Upper lobe of left lung (tissue), 6 donors: Measurements from ENCODE around the gene ANKS1B. TPM values are rescaled to one million over a fixed set of nuclear protein-coding genes. Genes with fewer than 3 reads are reported as not detected.

Source experiments
- ATAC-seq, 2 donors: fragments of 200-7000 bp; cut with Tn5 transposase; one replicate each; pipeline ENCODE4 v1.9.1; 2022; ENCODE audit warnings: mild to moderate bottlenecking in 2 of 2, moderate library complexity in 2 of 2; ENCODE audit not compliant: low FRiP score in 2 of 2
- DNase-seq, 2 donors: peaks; one replicate each; pipeline ENCODE4 v3.0.0-alpha.2; 2019 to 2020
- H3K27ac ChIP-seq, 4 donors: fragments of 200-600 bp; sonication (generic); one replicate each; pipeline ENCODE4 v1.5.1; 2016 to 2019
- H3K27me3 ChIP-seq, 4 donors: fragments of 200-600 bp; sonication (generic); one replicate each; pipeline ENCODE4 v1.5.1; 2017 to 2019
- H3K36me3 ChIP-seq, 4 donors: fragments of 200-600 bp; sonication (generic); one replicate each; pipeline ENCODE4 v1.5.1; 2016 to 2019
- H3K4me1 ChIP-seq, 4 donors: fragments of 200-600 bp; sonication (generic); one replicate each; pipeline ENCODE4 v1.5.1; 2018 to 2019
- H3K4me3 ChIP-seq, 4 donors: fragments of 200-600 bp; sonication (generic); one replicate each; pipeline ENCODE4 v1.5.1; 2017 to 2019; ENCODE audit warnings: mild to moderate bottlenecking in 2 of 4, moderate library complexity in 1 of 4
- H3K9me3 ChIP-seq, 4 donors: fragments of 200-600 bp; sonication (generic); one replicate each; pipeline ENCODE4 v1.5.1; 2018 to 2019
- CTCF ChIP-seq, 6 experiments: fragments of 450-650 bp in 4 of 6; fragments of 200-600 bp in 2 of 6; sonication (generic) in 2 of 6; IDR thresholded peaks; one replicate each; pipeline ENCODE4 v1.5.1; 2016 to 2019; ENCODE audit warnings: antibody characterized with exemption in 6 of 6
- EP300 ChIP-seq, 4 donors: sonication (generic); formaldehyde crosslinking; IDR thresholded peaks; one replicate each; pipeline ENCODE4 v1.5.1; 2017; ENCODE audit warnings: antibody characterized with exemption in 4 of 4, control low read depth in 2 of 4
- POLR2A ChIP-seq, 4 donors: fragments of 450-650 bp; IDR thresholded peaks; one replicate each; pipeline ENCODE4 v1.5.1; 2016 to 2017; ENCODE audit warnings: antibody characterized with exemption in 4 of 4, mild to moderate bottlenecking in 2 of 4
- POLR2AphosphoS5 ChIP-seq, 2 donors: sonication (generic); formaldehyde crosslinking; IDR thresholded peaks; one replicate each; pipeline ENCODE4 v1.5.1; 2017; ENCODE audit warnings: antibody characterized with exemption in 2 of 2
- WGBS, 2 donors: methylation state at CpG; one replicate each; pipeline ENCODE4 v1.1.5; 2017 to 2018; 5-methylcytosine and 5-hydroxymethylcytosine counted together
- total RNA-seq, 6 donors: library from RNA; depleted of rRNA in 4 of 6; stranded (reverse); fragments of >200 nt in 4 of 6; gene quantifications; one replicate each; pipeline versions ENCODE4 v1.1.0 to v1.2.1, GENCODE V29; 2016 to 2021
- donor health status: DM: no; HTN: no; CAD: no; lungs with moderate emphysema.
- donor health status: DM: no; HTN: yes; CAD: no; lungs with severe emphysema.

Gene ANKS1B
- total RNA-seq, 6 donors from 2014 or later, result 5.1 to 23.7 (median 7.2) TPM

- no peaks in the 10 kb centered on the region for H3K4me1 ChIP-seq
- no peak overlapping the region for H3K4me3 ChIP-seq
- H3K27me3 ChIP-seq, result no peaks in the 10 kb centered on the region
- DNase-seq (no peak), ATAC-seq (no peak)
- peaks cover 18 to 83% (median 39%) of the 10 kb centered on the region in 4 donors for H3K36me3 ChIP-seq
- TF ChIP-seq EP300 (IDR thresholded peaks at IDR 0.05) (no peak), CTCF (IDR thresholded peaks at IDR 0.05) (no peak), POLR2A (IDR thresholded peaks at IDR 0.05) (no peak)
- WGBS, 2 donors, result 82 to 91% methylated on average over 2 of the region's 2 CpGs
- no peaks in the 10 kb centered on the region for H3K9me3 ChIP-seq
- no peak overlapping the region for H3K27ac ChIP-seq
These were observed 1263.5 kb downstream of the ANKS1B start for GRCh38 chr12:98721204-98721702.

GRCh38 chr12:98719515-98720504 lies 1264.9 kb downstream of the ANKS1B start:
- Histone ChIP-seq H3K9me3 (no peaks in the 10 kb centered on the region), H3K36me3 (peaks cover 7 to 83% (median 34%) of the 10 kb centered on the region in 4 donors), H3K27ac (no peak overlapping the region), H3K4me3 (no peak overlapping the region), H3K27me3 (no peaks in the 10 kb centered on the region), H3K4me1 (no peaks in the 10 kb centered on the region)
- no peak for ATAC-seq
- no peak for TF ChIP-seq CTCF (IDR thresholded peaks at IDR 0.05)
- no peak for TF ChIP-seq EP300 (IDR thresholded peaks at IDR 0.05)
- TF ChIP-seq POLR2AphosphoS5 (IDR thresholded peaks at IDR 0.05), result no peak
- DNase-seq, result no peak
- WGBS, 2 donors, result 91 to 92% methylated on average over 6 of the region's 6 CpGs

- DNase-seq (no peak), ATAC-seq (no peak)
- Histone ChIP-seq H3K4me3 (no peak overlapping the region), H3K36me3 (peaks cover 0 to 85% (median 47%) of the 10 kb centered on the region in 4 donors), H3K27me3 (no peaks in the 10 kb centered on the region), H3K9me3 (no peaks in the 10 kb centered on the region), H3K27ac (no peak overlapping the region), H3K4me1 (no peaks in the 10 kb centered on the region)
- TF ChIP-seq POLR2A (IDR thresholded peaks at IDR 0.05) (no peak), CTCF (IDR thresholded peaks at IDR 0.05) (no peak), EP300 (IDR thresholded peaks at IDR 0.05) (no peak), POLR2AphosphoS5 (IDR thresholded peaks at IDR 0.05) (no peak)
- WGBS, 2 donors, result 91 to 92% methylated on average over 4 of the region's 4 CpGs
These were observed 1270.3 kb downstream of the ANKS1B start for GRCh38 chr12:98714426-98714825.

- Histone ChIP-seq H3K9me3 (no peaks in the 10 kb centered on the region), H3K36me3 (peaks cover 0 to 77% (median 47%) of the 10 kb centered on the region in 4 donors), H3K4me1 (no peaks in the 10 kb centered on the region)
These were observed 1275.7 kb downstream of the ANKS1B start for GRCh38 chr12:98709022-98709421.

GRCh38 chr12:98701166-98701565 lies 1283.6 kb downstream of the ANKS1B start:
- H3K27ac ChIP-seq, result no peak overlapping the region
- H3K9me3 ChIP-seq, result no peaks in the 10 kb centered on the region
- H3K4me3 ChIP-seq, result no peak overlapping the region
- no peaks in the 10 kb centered on the region for H3K27me3 ChIP-seq
- TF ChIP-seq EP300 (IDR thresholded peaks at IDR 0.05), result no peak
- no peak for TF ChIP-seq CTCF (IDR thresholded peaks at IDR 0.05)
- TF ChIP-seq POLR2A (IDR thresholded peaks at IDR 0.05), result no peak
- TF ChIP-seq POLR2AphosphoS5 (IDR thresholded peaks at IDR 0.05), result no peak
- DNase-seq (no peak), ATAC-seq (no peak)
- WGBS, 2 donors, result 38 to 48% methylated on average over 1 of the region's 1 CpG
- peaks cover 0 to 43% (median 6%) of the 10 kb centered on the region in 4 donors for H3K36me3 ChIP-seq
- peaks cover 0 to 10% (median 4%) of the 10 kb centered on the region in 4 donors for H3K4me1 ChIP-seq

More at GRCh38 chr12:98709022-98709421, 1275.7 kb downstream of the ANKS1B start:
- 92 to 100% methylated on average over 1 of the region's 1 CpG for WGBS, 2 donors
- H3K27me3 ChIP-seq, result no peaks in the 10 kb centered on the region
- H3K4me3 ChIP-seq, result no peak overlapping the region
- no peak for DNase-seq
- H3K27ac ChIP-seq, result no peak overlapping the region
- ATAC-seq, result no peak
- no peak for TF ChIP-seq POLR2A (IDR thresholded peaks at IDR 0.05)
- TF ChIP-seq EP300 (IDR thresholded peaks at IDR 0.05), result no peak
